ENCODE data around the gene ST8SIA2.

Gene ST8SIA2, protein sequence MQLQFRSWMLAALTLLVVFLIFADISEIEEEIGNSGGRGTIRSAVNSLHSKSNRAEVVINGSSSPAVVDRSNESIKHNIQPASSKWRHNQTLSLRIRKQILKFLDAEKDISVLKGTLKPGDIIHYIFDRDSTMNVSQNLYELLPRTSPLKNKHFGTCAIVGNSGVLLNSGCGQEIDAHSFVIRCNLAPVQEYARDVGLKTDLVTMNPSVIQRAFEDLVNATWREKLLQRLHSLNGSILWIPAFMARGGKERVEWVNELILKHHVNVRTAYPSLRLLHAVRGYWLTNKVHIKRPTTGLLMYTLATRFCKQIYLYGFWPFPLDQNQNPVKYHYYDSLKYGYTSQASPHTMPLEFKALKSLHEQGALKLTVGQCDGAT

DNA sequence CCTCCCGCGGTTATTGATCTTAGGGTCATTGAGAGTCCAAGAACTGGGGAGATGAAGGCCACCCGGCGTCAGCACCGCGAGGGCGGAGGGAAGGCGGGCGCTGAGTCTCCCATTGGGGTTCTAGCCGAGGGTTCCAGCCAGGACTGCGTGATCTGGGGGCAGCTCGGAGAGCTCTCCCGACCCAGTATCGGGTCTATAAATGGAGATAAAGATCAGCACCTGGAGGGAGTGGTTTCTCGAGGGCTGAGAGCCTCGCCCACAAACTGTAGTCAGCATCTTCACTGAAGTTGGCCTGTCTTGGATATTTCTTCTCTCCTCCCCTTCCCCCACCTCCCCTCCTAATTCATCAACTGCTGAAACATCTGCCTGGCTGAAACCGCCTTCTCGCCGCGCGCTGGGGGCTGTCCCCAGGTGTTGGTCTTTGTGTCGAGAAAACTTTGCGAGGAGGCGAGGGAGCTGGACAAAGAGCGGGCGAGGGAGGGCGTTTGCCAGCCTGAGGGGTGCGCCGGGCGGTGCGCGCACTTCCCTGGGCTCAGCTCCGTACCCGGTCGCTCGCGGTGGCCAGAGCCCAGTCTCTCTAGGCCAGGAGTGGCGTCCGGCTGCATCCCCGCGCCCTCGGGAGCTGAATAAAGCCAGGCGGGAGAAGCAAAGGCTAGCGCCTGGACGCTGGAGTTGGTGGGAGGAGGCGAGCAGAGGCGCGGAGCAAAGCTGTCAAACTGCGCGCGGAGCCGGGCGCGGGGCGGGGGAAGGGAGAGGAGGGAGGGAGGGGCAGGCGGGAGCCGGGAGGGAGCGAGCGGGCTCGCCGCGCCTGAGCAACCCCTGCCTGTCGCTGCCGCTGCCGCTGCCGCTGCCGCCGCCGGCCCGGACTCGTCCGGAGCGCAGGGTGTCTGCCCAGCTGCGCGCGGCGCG is at the start of gene ST8SIA2:
ST8SIA2 (plus strand) TSS at position 811 of the 909 bp plus-strand sequence. CDS start 184 bp downstream, outside the sequence.
- FAIRE-seq (no peak), DNase-seq (ENCODE audit: insufficient read length, low spot score) (no peak)

DNA sequence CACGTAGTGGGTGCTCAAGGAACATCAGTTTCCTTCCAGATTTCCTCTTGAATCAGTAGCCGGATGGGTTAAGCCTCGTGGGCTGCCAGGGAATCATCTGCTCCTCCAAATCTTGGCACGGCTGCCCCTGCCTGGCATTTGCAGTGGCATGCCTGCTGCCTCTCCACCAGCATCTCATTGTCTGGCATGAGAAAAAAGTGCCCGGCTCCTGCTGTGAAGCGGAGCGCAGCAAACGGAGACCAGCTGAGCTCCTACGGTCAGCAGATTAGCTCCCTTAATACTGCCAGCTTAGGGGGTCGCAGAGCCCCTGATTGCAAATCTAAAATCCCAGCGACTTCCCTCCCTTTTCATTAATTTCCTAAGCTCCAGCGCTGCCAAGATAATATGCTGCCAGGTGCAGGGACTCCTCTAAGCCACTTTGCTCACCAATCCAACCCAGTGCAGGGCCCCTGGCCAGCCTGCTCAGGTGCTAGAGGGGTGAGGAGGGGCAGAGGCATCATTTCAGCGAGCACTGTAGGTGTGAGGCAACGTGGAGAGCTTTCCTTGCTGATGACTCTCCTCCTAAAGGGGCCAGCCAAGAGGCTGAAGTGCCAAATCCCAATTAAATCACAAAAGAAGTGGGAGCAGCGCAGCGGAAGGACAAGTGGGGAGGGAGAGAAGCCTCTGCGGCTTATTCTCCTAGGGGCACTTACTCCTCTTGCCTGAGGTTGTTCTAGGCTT is 49.6 kb upstream of the ST8SIA2 start:
- no peak for FAIRE-seq

DNA sequence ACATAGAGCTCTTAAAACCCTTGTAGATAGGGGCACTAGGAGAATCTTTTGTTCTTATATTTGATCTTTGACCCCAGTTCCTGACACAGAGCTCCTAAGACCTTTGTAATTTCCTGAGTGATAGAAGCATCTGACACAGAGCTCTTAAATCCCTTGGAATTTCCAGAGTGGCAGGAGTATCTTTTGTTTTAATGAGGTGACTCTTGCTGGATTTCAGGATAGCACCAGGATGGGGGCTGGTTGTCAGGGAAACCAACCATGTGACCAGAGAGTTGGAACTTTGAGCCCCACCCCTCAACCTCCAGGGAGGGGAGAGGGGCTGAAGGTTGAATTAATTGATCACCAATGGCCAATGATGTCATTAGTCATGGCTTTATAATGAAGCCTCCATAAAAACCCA is 47.6 kb upstream of the ST8SIA2 start:
- no peak for FAIRE-seq
- no peak for DNase-seq (ENCODE audit: insufficient read length, low spot score)

More for the DNA sequence above, 49.6 kb upstream of the ST8SIA2 start:
- DNase-seq (ENCODE audit: insufficient read length, low spot score) = no peak

DNA sequence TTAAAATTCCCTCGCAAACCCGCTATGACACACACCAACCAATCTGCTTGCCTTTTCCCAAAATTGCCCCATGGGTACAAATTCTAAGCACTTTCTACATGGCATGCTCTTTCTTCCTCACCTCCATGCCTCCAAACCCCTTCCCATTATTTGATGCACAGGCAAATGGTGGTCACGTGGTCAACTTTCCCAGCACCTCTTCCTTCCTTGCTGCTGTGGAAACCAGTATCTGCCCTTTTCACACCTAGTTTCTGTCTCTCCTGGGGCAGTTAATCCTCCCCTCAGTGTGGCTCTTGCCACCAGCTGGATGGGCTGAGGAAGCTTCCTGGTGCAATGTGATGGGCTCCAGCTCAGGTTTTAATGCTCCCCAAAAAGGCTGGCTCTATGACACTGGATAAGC is 38.4 kb upstream of the ST8SIA2 start:
- DNase-seq (ENCODE audit: insufficient read length, low spot score) (no peak), FAIRE-seq (no peak)

DNA sequence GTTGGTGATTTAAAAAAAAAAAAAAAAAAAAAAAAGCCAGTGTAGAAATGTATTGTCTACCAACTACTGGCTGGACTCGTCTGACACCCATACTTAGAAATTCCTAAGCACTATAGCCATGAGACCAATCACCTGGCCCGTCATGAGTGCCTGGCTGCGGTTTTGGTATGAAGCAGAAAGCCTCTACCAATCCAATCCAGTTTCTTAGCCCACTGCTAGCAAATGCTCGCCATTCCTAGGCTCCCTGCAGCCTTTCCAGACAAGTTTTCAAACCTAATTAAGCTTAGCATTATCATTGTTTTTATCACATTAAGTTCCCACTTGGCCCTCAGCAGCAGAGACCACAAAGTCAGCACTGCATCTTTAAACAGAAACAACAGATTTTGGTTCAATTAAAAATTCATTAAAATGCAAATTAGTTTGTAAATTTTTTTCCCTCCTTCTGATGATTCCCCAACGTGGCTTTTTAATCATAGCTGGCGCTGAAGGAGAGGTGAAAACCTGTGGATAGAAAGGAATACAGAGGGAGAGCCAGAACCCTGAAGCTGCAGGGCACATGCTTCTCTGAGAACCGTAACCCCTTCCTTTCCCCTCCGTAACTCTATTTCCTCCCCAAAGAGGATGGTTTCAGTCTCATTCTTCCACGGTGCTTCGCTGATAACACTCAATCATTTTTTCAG is 32.2 kb upstream of the ST8SIA2 start:
- no peak for FAIRE-seq
- no peak for DNase-seq (ENCODE audit: insufficient read length, low spot score)

DNA sequence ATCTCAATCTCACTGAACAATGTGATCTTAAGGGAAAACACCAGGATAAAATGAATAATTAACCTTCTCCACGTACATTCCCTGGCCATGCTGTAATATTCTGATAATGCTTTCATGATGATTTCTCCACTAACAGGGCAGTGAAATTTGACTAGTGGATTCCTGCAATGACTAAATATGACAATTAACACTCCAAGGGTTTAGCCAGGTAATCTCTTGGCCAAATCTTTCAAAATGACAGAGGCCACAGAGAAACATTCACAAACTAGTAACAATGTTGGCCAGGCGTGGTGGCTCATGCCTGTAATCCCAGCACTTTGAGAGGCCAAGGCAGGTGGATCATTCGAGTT is 31.7 kb upstream of the ST8SIA2 start:
- DNase-seq (ENCODE audit: insufficient read length, low spot score) = no peak

DNA sequence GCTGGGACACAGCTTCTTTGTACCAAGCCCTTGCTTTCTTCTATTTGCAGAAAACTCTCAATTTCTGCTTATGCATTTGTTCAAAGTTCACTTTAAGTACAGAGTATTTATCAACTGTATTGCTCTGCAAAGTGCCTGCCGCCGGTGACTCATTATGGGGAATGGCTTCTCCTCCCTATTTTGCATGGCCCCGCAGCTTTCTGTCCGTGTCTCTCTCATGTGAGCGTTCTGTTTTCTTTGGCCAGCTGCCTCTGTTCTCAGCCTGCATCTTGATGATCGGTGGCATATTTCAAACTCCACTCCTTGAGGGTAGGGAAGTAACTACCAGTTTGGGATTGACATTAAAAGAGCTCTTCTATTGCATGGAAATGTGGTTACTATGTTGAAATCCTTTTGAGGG is 28.6 kb upstream of the ST8SIA2 start:
- DNase-seq (ENCODE audit: insufficient read length, low spot score) = no peak
- FAIRE-seq = no peak

More for the DNA sequence above, 31.7 kb upstream of the ST8SIA2 start:
- no peak for FAIRE-seq

DNA sequence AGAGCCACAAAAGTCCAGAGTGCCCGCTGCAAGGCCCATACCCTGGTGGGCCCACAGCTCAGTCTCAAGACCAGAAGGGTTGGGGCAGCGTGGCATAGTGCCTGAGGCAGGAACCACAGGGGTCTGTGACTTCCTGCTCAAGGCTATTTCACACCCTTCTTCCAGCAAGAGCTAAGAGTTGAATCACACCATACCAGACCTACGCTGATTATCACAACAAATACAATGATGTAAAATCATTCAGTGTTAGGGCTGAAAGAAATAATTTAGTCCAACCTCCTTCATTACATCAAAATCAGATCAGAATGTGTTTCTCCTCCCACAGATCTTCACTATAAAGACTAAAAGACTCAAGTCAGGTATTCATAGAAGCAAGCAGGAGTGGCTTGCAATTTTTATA is 27.8 kb upstream of the ST8SIA2 start:
- DNase-seq (ENCODE audit: insufficient read length, low spot score) (no peak), FAIRE-seq (no peak)

DNA sequence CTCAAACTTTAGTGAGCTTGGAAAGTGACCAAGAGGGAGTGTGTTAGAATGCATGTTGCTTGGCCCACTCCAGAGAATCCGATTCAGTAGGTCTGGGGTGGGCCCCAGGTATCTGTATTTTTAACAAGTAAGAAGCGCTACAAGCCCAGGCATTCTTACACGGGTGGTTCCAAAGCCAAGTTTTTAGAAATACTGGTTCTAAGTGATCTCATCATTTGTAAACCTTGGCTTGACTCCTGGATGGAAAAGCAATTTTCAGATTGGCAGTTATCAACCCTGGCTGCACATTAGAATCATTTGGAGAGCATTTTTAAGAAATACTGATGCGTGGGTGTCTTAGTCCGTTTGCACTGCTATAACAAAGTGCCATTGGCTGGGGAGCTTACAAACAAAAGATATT is 27.3 kb upstream of the ST8SIA2 start:
- FAIRE-seq = no peak
- no peak for DNase-seq (ENCODE audit: insufficient read length, low spot score)

DNA sequence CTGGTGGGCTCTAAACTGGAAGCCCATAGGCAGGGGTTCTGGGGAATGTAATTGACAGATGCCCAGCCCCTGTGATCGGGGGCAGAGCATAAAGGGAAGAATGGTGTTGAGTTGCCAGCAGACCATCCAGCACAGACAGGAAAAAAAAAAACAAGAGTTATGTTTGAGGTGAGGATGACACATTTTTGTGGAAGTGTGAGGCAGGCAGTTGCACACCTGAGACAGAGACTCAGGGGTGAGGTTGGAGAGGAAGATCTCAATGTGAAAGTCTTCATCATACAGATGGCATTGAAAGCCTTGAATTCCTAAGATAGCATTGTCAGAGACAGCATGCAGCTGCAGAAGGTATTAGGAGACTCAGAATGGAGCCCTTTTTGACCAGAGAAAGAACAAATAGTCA is 18.6 kb upstream of the ST8SIA2 start:
- DNase-seq (ENCODE audit: insufficient read length, low spot score) (no peak), FAIRE-seq (no peak)

DNA sequence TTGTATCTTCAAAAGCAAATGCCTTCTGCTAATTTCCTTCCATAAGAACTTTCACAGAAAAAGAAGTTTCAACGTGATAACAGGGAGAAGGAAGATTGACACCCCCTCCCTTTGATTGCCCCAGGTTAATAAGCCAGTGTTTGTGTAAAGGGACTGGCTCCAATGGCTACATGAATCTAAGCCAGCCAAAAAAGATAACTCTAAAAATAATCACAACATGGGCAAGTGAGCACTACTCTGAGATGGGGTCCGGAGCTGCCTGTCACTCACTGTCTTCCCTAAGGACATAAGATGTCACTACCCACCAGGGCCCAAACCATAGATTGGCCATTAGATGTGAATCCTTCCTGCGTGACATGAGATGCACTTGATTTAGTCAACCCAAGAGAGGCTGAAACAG is 17.6 kb upstream of the ST8SIA2 start:
- no peak for FAIRE-seq
- no peak for DNase-seq (ENCODE audit: insufficient read length, low spot score)

DNA sequence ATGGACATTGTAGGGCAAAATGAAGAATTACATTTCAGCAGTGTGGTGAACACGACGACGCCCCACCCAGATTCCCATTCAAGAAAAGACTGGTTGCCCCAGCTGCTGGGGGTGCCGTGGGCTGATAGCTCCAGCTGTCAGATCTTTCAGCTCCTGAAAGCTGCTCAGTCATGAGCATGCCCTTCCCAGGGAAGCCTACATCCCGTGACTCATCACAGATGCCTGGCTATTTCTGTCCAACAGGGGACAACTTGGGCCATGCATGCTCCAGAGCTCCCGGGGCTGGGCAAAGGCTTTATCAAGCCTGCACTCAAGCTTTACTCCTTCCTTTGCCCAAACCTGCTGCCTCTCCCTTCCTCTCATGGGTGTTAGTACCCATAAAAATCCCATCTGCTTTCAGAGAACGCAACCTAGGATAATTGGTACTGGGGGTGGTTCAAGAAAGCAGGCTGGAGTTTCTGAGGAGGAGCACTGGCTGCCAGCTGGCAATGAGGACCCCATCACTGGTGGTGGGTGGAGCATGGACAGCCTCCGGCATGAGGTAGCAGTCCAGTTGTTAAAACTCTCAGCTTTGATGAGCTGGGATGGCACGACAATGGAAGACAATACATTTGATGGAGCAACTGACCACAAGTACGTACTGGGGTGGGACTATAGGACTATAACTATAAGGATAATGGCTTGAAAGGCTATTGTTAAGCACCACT is 16.4 kb upstream of the ST8SIA2 start:
- DNase-seq (ENCODE audit: insufficient read length, low spot score) (no peak), FAIRE-seq (no peak)

DNA sequence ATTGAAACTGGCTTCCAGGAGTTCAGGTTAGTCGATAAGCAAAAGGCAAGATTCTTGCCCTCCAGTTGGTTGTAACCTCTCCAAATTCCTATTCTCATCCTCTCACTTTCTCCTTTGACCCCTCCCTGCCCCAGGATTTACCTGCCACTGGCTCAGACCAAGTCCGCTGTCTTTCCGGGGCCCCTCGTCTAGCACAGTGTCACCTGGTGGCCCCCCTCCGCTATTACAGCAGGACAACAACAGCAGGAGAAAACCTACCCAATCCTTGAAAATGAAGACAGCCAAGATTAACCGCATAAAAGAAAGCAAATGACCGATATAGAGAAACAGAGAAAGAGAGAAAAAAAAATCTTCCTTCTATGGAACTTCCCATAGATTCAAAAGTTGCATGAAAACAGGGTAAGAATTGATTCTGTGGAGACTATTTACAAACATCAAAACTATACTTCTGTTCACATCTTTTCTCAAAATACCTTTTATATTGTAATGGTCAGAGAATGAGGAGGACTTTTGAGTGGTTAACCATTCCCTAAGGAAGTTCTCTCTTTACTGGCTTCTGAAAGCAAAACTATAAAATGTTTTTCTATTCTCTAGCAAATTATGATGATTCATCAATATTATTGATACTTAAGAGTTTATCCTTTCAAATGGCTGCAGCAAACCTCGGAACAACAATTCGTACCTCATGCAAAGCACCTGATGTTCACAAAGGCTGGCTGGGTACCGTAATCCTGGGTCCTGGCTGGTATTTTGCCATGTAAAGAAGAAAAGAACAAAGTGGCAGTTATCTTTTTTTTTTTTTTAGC is 10.0 kb upstream of the ST8SIA2 start:
- DNase-seq (ENCODE audit: insufficient read length, low spot score) (no peak), FAIRE-seq (no peak)

DNA sequence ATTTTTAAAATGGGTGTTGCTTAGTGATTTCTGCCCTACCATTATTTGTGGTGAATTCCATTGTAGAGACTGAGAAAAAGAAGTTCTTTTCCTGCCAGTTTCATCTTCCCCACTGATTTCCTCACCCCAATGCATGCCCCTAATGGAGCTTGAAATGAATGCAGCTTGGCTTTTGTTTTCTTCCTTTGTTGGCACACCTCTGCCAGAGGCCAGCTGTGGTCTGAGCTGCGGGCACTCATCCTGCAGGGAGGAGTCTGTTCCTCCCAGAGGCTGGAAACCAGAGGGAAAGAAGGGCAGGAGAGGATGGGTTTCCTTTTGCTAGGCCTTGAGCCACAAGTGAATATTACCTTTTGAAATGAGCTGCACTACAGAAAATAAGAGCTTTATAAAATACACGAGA is 9.3 kb upstream of the ST8SIA2 start:
- FAIRE-seq = no peak
- DNase-seq (ENCODE audit: insufficient read length, low spot score) = no peak

DNA sequence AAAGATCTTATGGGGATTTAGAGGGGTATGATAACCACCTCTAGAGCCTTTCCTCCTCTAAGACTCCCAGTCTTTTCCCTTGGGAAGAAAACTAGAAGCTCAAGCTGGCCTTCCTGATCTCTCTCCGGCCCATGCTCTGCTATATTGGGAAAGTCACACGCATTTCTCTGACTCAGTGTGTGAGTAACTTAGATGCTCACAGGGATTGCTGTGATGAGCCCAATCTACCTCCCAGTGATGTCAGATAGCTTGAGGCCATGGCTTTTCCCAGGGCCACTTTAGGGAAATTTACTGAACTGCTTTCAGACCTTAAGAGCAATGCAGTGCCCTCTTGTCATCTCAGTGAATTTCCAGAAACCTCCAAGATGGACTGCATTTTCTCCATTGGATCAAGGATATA is 8.6 kb upstream of the ST8SIA2 start:
- no peak for FAIRE-seq
- DNase-seq (ENCODE audit: insufficient read length, low spot score) = no peak

DNA sequence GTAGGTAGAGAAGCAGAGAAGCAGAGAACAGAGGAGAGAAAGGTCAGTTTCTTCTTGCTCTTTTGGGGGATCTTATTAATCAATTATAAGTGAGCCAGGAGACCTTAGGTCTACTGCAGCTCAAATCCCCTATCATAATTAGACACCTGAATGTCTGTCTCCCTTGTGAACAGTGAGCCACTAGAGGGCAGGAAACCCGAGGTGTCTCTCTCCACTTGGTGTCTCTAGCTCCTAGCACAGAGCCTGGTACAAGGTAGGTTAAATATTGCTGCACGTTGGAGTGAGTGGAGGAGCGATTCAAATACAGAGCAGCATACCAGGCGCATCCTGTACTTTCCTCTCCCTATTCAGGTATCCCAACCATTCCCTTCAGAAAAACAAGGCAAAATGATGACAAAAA is 2.0 kb upstream of the ST8SIA2 start:
- DNase-seq (ENCODE audit: insufficient read length, low spot score) (no peak), FAIRE-seq (no peak)

DNA sequence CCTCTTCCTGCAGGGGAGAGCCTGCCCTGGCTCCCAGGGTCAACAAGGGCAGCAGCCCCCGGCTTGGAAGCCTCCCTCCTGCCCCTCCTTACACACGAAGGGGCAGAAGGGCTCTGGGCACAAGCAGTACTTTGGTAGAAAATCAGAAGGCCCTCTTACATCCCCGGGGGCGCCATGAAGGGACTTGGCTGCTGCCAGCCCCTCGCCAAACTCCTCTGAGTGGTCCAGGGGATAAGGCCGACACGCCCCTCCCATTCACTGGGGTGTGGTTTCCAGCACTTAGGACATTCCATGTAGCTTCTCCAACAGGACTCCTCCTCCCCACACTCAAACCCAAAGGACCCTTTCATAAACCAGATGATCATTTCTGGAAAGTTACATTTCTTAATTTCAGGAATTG is 1.2 kb upstream of the ST8SIA2 start:
- DNase-seq (ENCODE audit: insufficient read length, low spot score) (no peak), FAIRE-seq (no peak)

DNA sequence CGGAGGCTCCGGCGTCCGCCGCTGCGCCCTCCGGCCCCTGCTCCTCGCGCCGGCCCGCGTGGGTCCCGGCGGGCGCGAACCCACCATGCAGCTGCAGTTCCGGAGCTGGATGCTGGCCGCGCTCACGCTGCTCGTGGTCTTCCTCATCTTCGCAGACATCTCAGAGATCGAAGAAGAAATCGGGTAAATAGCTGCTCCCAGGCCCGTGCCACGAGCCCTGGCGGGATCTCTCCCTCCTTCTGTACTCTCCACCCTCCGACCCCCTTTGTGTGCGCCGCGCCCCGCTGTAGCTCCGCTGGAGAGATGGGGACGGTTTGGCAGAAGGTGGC is 263 bp downstream of the ST8SIA2 start:
- FAIRE-seq (no peak), DNase-seq (ENCODE audit: insufficient read length, low spot score) (no peak)

DNA sequence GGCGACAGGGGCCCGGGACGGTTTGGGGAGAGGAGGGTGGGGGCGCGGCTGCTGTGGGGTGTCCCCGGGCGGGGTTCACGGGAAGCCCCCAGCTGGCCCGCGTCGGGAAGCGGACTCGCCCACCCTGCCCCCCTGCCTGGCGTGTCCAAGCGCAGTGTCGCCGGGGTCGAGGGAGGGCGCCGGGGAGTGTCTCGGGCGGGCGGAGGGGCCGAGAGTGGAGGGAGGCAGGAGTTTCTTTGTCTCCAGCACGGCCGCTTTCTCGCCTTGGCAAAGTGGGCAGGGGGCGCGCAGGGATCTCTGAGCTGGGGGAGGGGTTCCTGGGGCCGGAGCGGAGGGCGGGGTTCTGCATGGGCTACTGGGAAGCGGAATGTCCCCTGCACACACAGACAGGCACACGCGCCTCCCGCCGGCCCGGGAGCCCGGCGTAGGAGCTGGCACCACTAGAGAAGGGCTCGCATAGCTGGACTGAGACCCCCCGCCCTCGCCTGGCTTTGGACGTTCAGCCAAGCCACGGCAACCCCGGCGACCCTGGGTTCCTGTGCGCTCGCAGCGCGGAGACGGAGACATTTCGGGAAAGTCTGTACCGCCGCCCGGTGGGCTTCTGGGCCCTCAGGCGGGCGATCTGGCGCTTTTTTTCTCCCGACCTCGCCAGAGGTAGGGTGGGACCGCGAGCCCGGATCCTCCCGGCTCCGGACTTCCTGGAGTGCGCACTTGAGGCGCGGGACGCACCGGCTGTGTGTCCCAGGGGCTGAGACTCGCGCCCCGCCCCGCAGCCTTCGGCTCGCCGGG is 822 bp downstream of the ST8SIA2 start:
- DNase-seq (ENCODE audit: insufficient read length, low spot score) (no peak), FAIRE-seq (no peak)

Measured in HTR-8/SVneo (cell line).